ENCODE data around the gene SLC25A43. TPM values are rescaled to one million over a fixed set of nuclear protein-coding genes. Genes with fewer than 3 reads are reported as not detected.

The SLC25A43 gene
- polyA plus RNA-seq, 1 of the 3 experiments (the other 2 are of a cell fraction), result 13.2 TPM

GRCh38 chrX:119468551-119469312 lies 69.6 kb downstream of the SLC25A43 start:
- peaks cover 7% of the 10 kb centered on the region; the same call in 1 of the 2 replicates for H3K27me3 ChIP-seq (ENCODE audit: insufficient read depth)
- WGBS (ENCODE audit: low lambda C conversion rate), result 23% methylated on average over 21 of the region's 78 CpGs
- no peaks in the 10 kb centered on the region for H3K9me3 ChIP-seq
- H4K20me1 ChIP-seq (ENCODE audit: insufficient read depth), result peaks cover 10% of the 10 kb centered on the region
- peak overlapping the region; percentile 92 for H3K9ac ChIP-seq
- peaks cover 14 to 17% of the 10 kb centered on the region in 2 experiments for H3K36me3 ChIP-seq (replicated peaks in 1 of 2; ENCODE audit: control insufficient read depth in 1 of 2, insufficient read depth in 2 of 2, low read length in 1 of 2)
- POLR2A ChIA-PET, result interaction anchor here (0.8 to 1.2 kb wide), 3 partner anchors 13 to 44 kb away, joined by 3 to 8 read pairs (median 3); no protein-coding TSS in a partner anchor
- no peaks in the 10 kb centered on the region for H3K9me2 ChIP-seq
- peak overlapping the region; percentile 72 to 88 for H3K4me3 ChIP-seq (ENCODE audit: low read depth in 2 of 2, low read length in 1 of 2)
- peaks cover 17% of the 10 kb centered on the region; the same call in 1 of the 2 replicates for H3K79me2 ChIP-seq (ENCODE audit: insufficient read depth)
- H3K4me1 ChIP-seq (ENCODE audit: control insufficient read depth in 1 of 2, insufficient read depth in 2 of 2, low read depth in 1 of 2, low read length in 1 of 2), result peaks cover 5 to 10% of the 10 kb centered on the region in 2 experiments; a peak in 1 of 4 replicates
- CTCF ChIA-PET, result interaction anchor here (0.6 to 4.5 kb wide), 7 partner anchors 10 to 260 kb away, joined by 3 to 25 read pairs (median 6); no protein-coding TSS in a partner anchor
- peak; percentile 84 for DNase-seq
- H3K4me2 ChIP-seq, result peak overlapping the region; percentile 91
- H2AFZ ChIP-seq (ENCODE audit: low read depth), result peak overlapping the region; percentile 51; the same call in 1 of the 2 replicates
- peaks cover 14% of the 10 kb centered on the region for H3F3A ChIP-seq (replicated peaks; ENCODE audit: insufficient read depth)
- H3K27ac ChIP-seq (ENCODE audit: low read depth in 2 of 2, low read length in 1 of 2), result peak overlapping the region; percentile 72 to 83
- TF ChIP-seq, protein P1, sequence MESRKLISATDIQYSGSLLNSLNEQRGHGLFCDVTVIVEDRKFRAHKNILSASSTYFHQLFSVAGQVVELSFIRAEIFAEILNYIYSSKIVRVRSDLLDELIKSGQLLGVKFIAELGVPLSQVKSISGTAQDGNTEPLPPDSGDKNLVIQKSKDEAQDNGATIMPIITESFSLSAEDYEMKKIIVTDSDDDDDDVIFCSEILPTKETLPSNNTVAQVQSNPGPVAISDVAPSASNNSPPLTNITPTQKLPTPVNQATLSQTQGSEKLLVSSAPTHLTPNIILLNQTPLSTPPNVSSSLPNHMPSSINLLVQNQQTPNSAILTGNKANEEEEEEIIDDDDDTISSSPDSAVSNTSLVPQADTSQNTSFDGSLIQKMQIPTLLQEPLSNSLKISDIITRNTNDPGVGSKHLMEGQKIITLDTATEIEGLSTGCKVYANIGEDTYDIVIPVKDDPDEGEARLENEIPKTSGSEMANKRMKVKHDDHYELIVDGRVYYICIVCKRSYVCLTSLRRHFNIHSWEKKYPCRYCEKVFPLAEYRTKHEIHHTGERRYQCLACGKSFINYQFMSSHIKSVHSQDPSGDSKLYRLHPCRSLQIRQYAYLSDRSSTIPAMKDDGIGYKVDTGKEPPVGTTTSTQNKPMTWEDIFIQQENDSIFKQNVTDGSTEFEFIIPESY (IDR thresholded peaks at IDR 0.05; ENCODE audit: borderline replicate concordance, low read depth), result no peak
- TF ChIP-seq FOXJ3 (CRISPR knock-in tag; IDR thresholded peaks at IDR 0.05) (no peak), RAD21 (IDR thresholded peaks at IDR 0.05; ENCODE audit: low read length) (peak; percentile 57), RFX5 (IDR thresholded peaks at IDR 0.05; ENCODE audit: low read length) (no peak), GABPA (IDR thresholded peaks at IDR 0.05; ENCODE audit: low read depth) (peak; percentile 73), MAX (IDR thresholded peaks at IDR 0.05; ENCODE audit: low read depth) (no peak), TEAD4 (IDR thresholded peaks at IDR 0.05; ENCODE audit: borderline replicate concordance, insufficient read depth) (no peak), SIN3A (IDR thresholded peaks at IDR 0.05; ENCODE audit: borderline replicate concordance, low read depth, low read length) (no peak; the same call in 1 of the 2 replicates), GATA2 (CRISPR knock-in tag; IDR thresholded peaks at IDR 0.05) (no peak), CHD2 (IDR thresholded peaks at IDR 0.05; ENCODE audit: low read length, partially characterized antibody) (peak; percentile 22), RCOR1 (IDR thresholded peaks at IDR 0.05; ENCODE audit: low read length) (no peak), USF2 (IDR thresholded peaks at IDR 0.05; ENCODE audit: borderline replicate concordance, low read depth, low read length) (no peak), NFIC (IDR thresholded peaks at IDR 0.05; ENCODE audit: borderline replicate concordance) (no peak), MXI1 (IDR thresholded peaks at IDR 0.05; ENCODE audit: low read depth, low read length) (no peak; the same call in 1 of the 2 replicates), SMC3 (IDR thresholded peaks at IDR 0.05; ENCODE audit: low read depth, low read length) (no peak), FOSL2 (IDR thresholded peaks at IDR 0.05; ENCODE audit: borderline replicate concordance, low read depth) (no peak), FOXM1 (IDR thresholded peaks at IDR 0.05; ENCODE audit: low read depth) (no peak), REST (IDR thresholded peaks at IDR 0.05; ENCODE audit: low read depth, low read length) (0 out of 2 replicates have a peak, but pooled peaks have one; percentile 4), RXRA (IDR thresholded peaks at IDR 0.05; ENCODE audit: borderline replicate concordance, low read depth) (no peak), MEF2A (IDR thresholded peaks at IDR 0.05; ENCODE audit: borderline replicate concordance, low read depth) (no peak)
- TF ChIP-seq, protein P2, sequence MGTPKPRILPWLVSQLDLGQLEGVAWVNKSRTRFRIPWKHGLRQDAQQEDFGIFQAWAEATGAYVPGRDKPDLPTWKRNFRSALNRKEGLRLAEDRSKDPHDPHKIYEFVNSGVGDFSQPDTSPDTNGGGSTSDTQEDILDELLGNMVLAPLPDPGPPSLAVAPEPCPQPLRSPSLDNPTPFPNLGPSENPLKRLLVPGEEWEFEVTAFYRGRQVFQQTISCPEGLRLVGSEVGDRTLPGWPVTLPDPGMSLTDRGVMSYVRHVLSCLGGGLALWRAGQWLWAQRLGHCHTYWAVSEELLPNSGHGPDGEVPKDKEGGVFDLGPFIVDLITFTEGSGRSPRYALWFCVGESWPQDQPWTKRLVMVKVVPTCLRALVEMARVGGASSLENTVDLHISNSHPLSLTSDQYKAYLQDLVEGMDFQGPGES (IDR thresholded peaks at IDR 0.05; ENCODE audit: low read depth, low read length), result no peak
- TF ChIP-seq, protein P3, sequence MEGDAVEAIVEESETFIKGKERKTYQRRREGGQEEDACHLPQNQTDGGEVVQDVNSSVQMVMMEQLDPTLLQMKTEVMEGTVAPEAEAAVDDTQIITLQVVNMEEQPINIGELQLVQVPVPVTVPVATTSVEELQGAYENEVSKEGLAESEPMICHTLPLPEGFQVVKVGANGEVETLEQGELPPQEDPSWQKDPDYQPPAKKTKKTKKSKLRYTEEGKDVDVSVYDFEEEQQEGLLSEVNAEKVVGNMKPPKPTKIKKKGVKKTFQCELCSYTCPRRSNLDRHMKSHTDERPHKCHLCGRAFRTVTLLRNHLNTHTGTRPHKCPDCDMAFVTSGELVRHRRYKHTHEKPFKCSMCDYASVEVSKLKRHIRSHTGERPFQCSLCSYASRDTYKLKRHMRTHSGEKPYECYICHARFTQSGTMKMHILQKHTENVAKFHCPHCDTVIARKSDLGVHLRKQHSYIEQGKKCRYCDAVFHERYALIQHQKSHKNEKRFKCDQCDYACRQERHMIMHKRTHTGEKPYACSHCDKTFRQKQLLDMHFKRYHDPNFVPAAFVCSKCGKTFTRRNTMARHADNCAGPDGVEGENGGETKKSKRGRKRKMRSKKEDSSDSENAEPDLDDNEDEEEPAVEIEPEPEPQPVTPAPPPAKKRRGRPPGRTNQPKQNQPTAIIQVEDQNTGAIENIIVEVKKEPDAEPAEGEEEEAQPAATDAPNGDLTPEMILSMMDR (IDR thresholded peaks at IDR 0.05), result peak; percentile 56
